Measurements from ENCODE around the gene GNAI3. TPM values are rescaled to one million over a fixed set of nuclear protein-coding genes. Genes with fewer than 3 reads are reported as not detected.

Gene GNAI3
- total and polyA plus RNA-seq, 9 donors: 6.9 to 10.0 (median 7.4) TPM

DNA sequence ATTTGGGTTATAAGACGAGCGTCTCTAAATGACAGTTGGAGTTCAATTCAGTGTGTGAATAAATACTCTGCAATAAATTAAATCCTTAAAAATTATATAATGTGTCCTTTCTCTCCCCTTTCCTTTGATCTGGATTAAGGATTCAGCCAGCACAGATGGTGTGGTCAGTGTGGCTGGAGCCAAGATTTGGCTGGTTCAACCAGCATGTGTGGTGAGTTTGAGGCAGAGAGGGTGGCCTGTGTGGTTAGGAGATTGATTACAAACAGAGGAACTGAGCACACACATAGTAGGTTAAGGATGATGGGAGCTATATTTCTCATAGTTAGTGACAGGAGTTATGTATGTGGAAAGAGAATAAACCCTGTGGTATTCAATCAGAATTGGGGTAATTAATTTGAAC lies 24.7 kb upstream of the GNAI3 start:
- Histone ChIP-seq H3K27me3 (ENCODE audit: control insufficient read depth, insufficient read depth, low read length) (no peaks in the 10 kb centered on the region), H3K36me3 (ENCODE audit: control insufficient read depth, insufficient read depth, low read length) (no peaks in the 10 kb centered on the region), H3K4me3 (ENCODE audit: low read length) (no peak overlapping the region), H3K27ac (ENCODE audit: low read length) (no peak overlapping the region), H3K9me3 (replicated peaks; ENCODE audit: control insufficient read depth, low read depth, low read length) (no peaks in the 10 kb centered on the region), H3K4me1 (ENCODE audit: control insufficient read depth, insufficient read depth, low read length) (peaks cover 29% of the 10 kb centered on the region)
- no CpG with 5 or more reads among the region's 2 CpGs for WGBS (ENCODE audit: insufficient coverage)
- no peak for DNase-seq

GRCh38 chr1:109527098-109527811 lies 21.2 kb upstream of the GNAI3 start:
- Histone ChIP-seq H3K27me3 (ENCODE audit: control insufficient read depth, insufficient read depth, low read length) (no peaks in the 10 kb centered on the region), H3K4me1 (ENCODE audit: control insufficient read depth, insufficient read depth, low read length) (peaks cover 54% of the 10 kb centered on the region), H3K9me3 (replicated peaks; ENCODE audit: control insufficient read depth, low read depth, low read length) (no peaks in the 10 kb centered on the region), H3K4me3 (ENCODE audit: low read length) (no peak overlapping the region), H3K36me3 (ENCODE audit: control insufficient read depth, insufficient read depth, low read length) (no peaks in the 10 kb centered on the region), H3K27ac (ENCODE audit: low read length) (peak overlapping the region; percentile 21)
- 51% methylated on average over 11 of the region's 14 CpGs for WGBS (ENCODE audit: insufficient coverage)
- DNase-seq: no peak

DNA sequence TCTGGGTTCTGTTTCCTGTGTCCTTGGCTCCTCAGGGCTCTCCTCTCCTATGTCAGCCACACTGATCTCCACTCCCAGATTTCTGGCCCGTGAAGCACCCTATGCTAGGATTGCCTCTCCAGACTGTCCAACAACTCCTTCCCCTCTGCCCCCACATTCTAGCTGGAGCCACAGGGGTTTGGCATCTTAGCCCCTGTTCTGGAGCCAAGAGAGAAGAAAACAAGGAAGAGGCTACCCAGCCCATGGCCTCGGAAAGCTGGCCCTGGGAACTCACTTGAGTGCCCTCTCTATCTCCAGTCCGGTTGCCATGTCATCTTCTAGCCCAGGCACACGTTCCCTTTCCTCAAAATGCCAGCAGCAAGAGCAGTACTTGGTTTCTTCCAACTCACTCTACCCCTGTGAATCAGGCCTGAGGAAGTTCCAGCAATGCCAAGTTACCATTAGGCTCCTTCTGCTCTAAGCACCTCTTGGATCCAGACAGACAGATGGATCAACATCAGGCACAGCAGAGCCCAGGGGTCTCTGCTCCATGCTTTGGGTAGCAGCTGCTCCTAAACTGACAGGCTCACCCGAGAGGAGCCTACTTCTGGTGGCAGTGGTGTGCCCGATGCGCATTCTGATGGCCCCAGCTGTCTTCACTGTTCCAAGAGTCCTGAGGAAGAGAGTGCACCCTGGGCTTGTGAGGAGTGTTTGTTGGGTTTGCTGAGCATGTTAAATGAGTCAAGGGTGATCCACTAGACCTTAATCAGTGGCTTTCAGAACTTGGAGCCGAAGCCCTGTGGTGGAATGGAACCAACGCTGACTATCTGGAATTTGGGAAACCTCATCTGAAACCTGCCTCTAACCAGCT lies 20.3 kb upstream of the GNAI3 start:
- Histone ChIP-seq H3K27ac (ENCODE audit: low read length) (peak overlapping the region; percentile 87), H3K9me3 (replicated peaks; ENCODE audit: control insufficient read depth, low read depth, low read length) (no peaks in the 10 kb centered on the region), H3K4me3 (ENCODE audit: low read length) (no peak overlapping the region), H3K36me3 (ENCODE audit: control insufficient read depth, insufficient read depth, low read length) (no peaks in the 10 kb centered on the region), H3K27me3 (ENCODE audit: control insufficient read depth, insufficient read depth, low read length) (no peaks in the 10 kb centered on the region), H3K4me1 (ENCODE audit: control insufficient read depth, insufficient read depth, low read length) (peaks cover 62% of the 10 kb centered on the region)
- WGBS (ENCODE audit: insufficient coverage): 76% methylated on average over 8 of the region's 9 CpGs
- DNase-seq: no peak

DNA sequence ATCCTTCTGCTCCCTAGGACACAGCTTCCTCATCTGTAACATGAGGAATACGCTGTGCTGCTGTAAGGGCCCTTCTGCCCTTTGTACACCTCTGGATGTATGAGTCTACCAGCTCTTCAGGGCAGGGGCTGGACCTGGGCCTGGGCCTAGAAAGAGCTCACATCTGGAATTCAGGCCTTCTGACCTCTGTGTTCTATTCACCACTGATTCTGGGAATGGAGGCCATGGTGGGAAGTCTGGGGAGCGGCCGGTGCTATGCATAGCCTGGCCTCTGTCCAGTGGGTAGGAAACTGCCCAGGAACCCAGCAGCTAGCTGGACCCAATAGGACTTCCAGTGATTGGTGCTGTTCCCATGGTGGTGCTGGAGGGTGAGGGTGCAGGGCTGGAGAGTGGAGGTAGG lies 19.7 kb upstream of the GNAI3 start:
- H3K36me3 ChIP-seq (ENCODE audit: control insufficient read depth, insufficient read depth, low read length): no peaks in the 10 kb centered on the region
- H3K27me3 ChIP-seq (ENCODE audit: control insufficient read depth, insufficient read depth, low read length): no peaks in the 10 kb centered on the region
- peaks cover 63% of the 10 kb centered on the region for H3K4me1 ChIP-seq (ENCODE audit: control insufficient read depth, insufficient read depth, low read length)
- no peaks in the 10 kb centered on the region for H3K9me3 ChIP-seq (replicated peaks; ENCODE audit: control insufficient read depth, low read depth, low read length)
- 71% methylated on average over 2 of the region's 3 CpGs for WGBS (ENCODE audit: insufficient coverage)
- no peak overlapping the region for H3K4me3 ChIP-seq (ENCODE audit: low read length)
- no peak for DNase-seq
- H3K27ac ChIP-seq (ENCODE audit: low read length): peak overlapping the region; percentile 87

DNA sequence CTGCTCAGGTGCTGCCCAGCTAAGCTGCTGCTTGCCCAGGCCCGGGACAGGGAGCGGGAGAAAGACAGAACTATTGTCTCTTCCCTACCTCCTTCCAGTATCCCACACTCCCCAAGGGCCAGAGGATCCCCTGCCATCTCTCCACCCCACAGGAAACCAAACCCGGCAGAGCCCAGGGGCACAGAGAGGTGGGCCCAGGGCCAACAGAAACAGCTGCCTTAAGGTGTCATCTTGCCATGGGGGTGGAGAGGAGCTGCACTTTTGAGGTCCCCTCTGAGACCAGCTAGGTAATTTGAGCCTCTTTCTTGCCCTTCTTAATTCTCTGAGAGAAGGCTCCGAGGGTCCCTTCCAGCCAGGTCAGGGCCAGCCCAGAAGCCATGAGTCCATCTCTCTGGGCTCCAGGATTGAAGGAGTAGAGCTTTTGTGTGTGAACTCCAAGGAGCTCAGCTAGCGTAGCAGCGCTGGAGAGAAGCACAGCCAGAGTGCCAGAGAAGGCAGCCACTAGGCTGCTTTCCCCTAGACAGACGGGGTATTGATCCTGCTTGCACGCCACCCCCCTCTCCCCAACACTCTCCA lies 18.4 kb upstream of the GNAI3 start:
- Histone ChIP-seq H3K4me1 (ENCODE audit: control insufficient read depth, insufficient read depth, low read length) (peaks cover 69% of the 10 kb centered on the region), H3K9me3 (replicated peaks; ENCODE audit: control insufficient read depth, low read depth, low read length) (no peaks in the 10 kb centered on the region), H3K27ac (ENCODE audit: low read length) (peak overlapping the region; percentile 87), H3K27me3 (ENCODE audit: control insufficient read depth, insufficient read depth, low read length) (no peaks in the 10 kb centered on the region), H3K36me3 (ENCODE audit: control insufficient read depth, insufficient read depth, low read length) (no peaks in the 10 kb centered on the region), H3K4me3 (ENCODE audit: low read length) (no peak overlapping the region)
- DNase-seq: peak; percentile 81
- WGBS (ENCODE audit: insufficient coverage): 24% methylated on average over 3 of the region's 8 CpGs

DNA sequence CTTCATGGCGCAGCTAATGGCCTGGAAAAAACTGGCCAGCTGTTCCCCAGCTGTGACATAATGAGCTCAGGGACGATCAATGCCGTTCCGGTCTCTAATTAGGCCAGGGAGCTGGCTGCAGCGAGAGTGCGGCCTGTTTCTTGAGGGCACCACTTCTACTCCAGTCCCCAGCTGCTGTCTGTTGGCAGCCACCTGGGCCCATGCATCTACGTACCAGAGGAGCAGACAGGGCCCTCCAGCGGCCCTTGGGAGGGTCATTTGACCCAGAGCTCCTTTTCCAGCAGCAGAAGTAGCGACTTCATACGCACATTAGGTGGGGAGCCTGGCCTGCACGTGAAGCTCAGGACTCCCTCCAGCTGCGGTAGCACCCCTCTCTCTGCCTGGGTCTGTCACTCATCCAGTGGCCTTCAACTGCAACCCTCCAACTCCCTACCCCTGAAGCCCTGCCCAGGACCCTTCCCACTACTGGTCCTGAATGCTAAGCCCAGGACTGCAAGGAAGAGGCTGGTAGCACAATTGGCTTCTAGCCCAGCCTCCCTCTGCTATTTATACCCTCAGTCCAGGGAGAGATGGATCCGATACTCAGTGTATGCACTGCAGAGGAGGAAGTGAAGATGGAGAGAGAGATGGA lies 17.8 kb upstream of the GNAI3 start:
- Histone ChIP-seq H3K27ac (ENCODE audit: low read length) (peak overlapping the region; percentile 87), H3K4me3 (ENCODE audit: low read length) (no peak overlapping the region), H3K4me1 (ENCODE audit: control insufficient read depth, insufficient read depth, low read length) (peaks cover 75% of the 10 kb centered on the region), H3K9me3 (replicated peaks; ENCODE audit: control insufficient read depth, low read depth, low read length) (no peaks in the 10 kb centered on the region), H3K36me3 (ENCODE audit: control insufficient read depth, insufficient read depth, low read length) (no peaks in the 10 kb centered on the region), H3K27me3 (ENCODE audit: control insufficient read depth, insufficient read depth, low read length) (no peaks in the 10 kb centered on the region)
- WGBS (ENCODE audit: insufficient coverage): 34% methylated on average over 11 of the region's 13 CpGs
- DNase-seq: peak; percentile 89

GRCh38 chr1:109531380-109531779 lies 17.0 kb upstream of the GNAI3 start:
- Histone ChIP-seq H3K27ac (ENCODE audit: low read length) (peak overlapping the region; percentile 87), H3K9me3 (replicated peaks; ENCODE audit: control insufficient read depth, low read depth, low read length) (no peaks in the 10 kb centered on the region), H3K4me3 (ENCODE audit: low read length) (no peak overlapping the region), H3K27me3 (ENCODE audit: control insufficient read depth, insufficient read depth, low read length) (no peaks in the 10 kb centered on the region), H3K36me3 (ENCODE audit: control insufficient read depth, insufficient read depth, low read length) (no peaks in the 10 kb centered on the region), H3K4me1 (ENCODE audit: control insufficient read depth, insufficient read depth, low read length) (peaks cover 82% of the 10 kb centered on the region)
- WGBS (ENCODE audit: insufficient coverage): no CpG with 5 or more reads among the region's 4 CpGs
- no peak for DNase-seq

- peak overlapping the region; percentile 87 for H3K27ac ChIP-seq (ENCODE audit: low read length)
- no peaks in the 10 kb centered on the region for H3K36me3 ChIP-seq (ENCODE audit: control insufficient read depth, insufficient read depth, low read length)
- H3K4me1 ChIP-seq (ENCODE audit: control insufficient read depth, insufficient read depth, low read length): peaks cover 87% of the 10 kb centered on the region
- DNase-seq: no peak
- WGBS (ENCODE audit: insufficient coverage): 51% methylated on average over 9 of the region's 16 CpGs
- no peaks in the 10 kb centered on the region for H3K9me3 ChIP-seq (replicated peaks; ENCODE audit: control insufficient read depth, low read depth, low read length)
- H3K4me3 ChIP-seq (ENCODE audit: low read length): no peak overlapping the region
- H3K27me3 ChIP-seq (ENCODE audit: control insufficient read depth, insufficient read depth, low read length): no peaks in the 10 kb centered on the region
Observed at GRCh38 chr1:109531826-109532364, 16.5 kb upstream of the GNAI3 start.

DNA sequence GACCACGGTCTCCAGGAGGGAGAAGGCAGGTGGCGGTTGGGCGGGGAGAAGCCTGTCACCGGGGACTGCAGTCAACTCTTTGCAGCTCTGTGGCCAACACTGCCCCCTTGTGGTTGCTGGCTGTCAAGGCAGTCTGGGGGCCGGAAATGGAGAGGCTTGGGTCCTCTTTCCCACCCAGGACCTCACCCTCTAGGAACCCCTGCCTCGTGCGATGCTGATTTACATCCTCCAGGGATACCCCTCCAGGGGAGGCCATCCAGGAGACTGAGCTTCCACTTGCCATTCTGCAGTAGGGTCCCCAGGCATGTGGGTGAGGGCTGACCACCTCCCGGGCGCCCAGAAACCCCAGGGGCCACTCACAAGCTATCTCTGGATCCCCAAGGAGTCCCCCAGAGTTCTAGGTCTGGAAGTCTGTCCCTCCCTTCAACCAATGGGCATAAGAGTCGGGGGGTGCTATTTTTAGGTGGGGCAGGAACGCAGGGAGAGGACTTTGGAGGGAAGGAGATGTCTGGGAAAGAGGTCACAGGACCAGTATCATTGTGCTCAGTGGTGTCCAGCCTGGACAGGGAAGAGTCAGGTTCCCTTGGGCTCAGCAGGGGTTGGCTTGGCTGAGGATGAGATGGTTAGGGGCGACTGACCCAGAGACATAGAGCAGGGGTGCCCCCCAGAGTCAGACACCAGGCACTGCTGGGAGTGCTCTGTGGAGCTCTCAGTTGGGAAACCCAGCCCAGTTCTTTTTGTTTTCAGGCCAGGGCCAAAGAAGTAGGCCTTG lies 15.9 kb upstream of the GNAI3 start:
- Histone ChIP-seq H3K27ac (ENCODE audit: low read length) (peak overlapping the region; percentile 87), H3K4me3 (ENCODE audit: low read length) (no peak overlapping the region), H3K36me3 (ENCODE audit: control insufficient read depth, insufficient read depth, low read length) (no peaks in the 10 kb centered on the region), H3K27me3 (ENCODE audit: control insufficient read depth, insufficient read depth, low read length) (no peaks in the 10 kb centered on the region), H3K4me1 (ENCODE audit: control insufficient read depth, insufficient read depth, low read length) (peaks cover 85% of the 10 kb centered on the region), H3K9me3 (replicated peaks; ENCODE audit: control insufficient read depth, low read depth, low read length) (no peaks in the 10 kb centered on the region)
- WGBS (ENCODE audit: insufficient coverage): 2% methylated on average over 6 of the region's 12 CpGs
- DNase-seq: peak; percentile 87
